Upper lobe of left lung (tissue), 4 donors: Measurements from ENCODE around the gene ADORA1.

Experiments
- EP300 ChIP-seq, 4 donors: sonication (generic); formaldehyde crosslinking; IDR thresholded peaks; one replicate each; pipeline ENCODE4 v1.5.1; 2017; ENCODE audit warnings: antibody characterized with exemption in 4 of 4, control low read depth in 2 of 4
- POLR2A ChIP-seq, 4 donors: fragments of 450-650 bp; IDR thresholded peaks; one replicate each; pipeline ENCODE4 v1.5.1; 2016 to 2017; ENCODE audit warnings: antibody characterized with exemption in 4 of 4, mild to moderate bottlenecking in 2 of 4
- POLR2AphosphoS5 ChIP-seq, 2 donors: sonication (generic); formaldehyde crosslinking; IDR thresholded peaks; one replicate each; pipeline ENCODE4 v1.5.1; 2017; ENCODE audit warnings: antibody characterized with exemption in 2 of 2
- TF ChIP-seq, protein P1 (sequence below), 6 experiments: fragments of 450-650 bp in 4 of 6; fragments of 200-600 bp in 2 of 6; sonication (generic) in 2 of 6; IDR thresholded peaks; one replicate each; pipeline ENCODE4 v1.5.1; 2016 to 2019; ENCODE audit warnings: antibody characterized with exemption in 6 of 6

- TF ChIP-seq, protein P1, sequence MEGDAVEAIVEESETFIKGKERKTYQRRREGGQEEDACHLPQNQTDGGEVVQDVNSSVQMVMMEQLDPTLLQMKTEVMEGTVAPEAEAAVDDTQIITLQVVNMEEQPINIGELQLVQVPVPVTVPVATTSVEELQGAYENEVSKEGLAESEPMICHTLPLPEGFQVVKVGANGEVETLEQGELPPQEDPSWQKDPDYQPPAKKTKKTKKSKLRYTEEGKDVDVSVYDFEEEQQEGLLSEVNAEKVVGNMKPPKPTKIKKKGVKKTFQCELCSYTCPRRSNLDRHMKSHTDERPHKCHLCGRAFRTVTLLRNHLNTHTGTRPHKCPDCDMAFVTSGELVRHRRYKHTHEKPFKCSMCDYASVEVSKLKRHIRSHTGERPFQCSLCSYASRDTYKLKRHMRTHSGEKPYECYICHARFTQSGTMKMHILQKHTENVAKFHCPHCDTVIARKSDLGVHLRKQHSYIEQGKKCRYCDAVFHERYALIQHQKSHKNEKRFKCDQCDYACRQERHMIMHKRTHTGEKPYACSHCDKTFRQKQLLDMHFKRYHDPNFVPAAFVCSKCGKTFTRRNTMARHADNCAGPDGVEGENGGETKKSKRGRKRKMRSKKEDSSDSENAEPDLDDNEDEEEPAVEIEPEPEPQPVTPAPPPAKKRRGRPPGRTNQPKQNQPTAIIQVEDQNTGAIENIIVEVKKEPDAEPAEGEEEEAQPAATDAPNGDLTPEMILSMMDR (IDR thresholded peaks at IDR 0.05): no peak
- no peak for TF ChIP-seq POLR2A (IDR thresholded peaks at IDR 0.05)
- TF ChIP-seq POLR2AphosphoS5 (IDR thresholded peaks at IDR 0.05): no peak
- TF ChIP-seq EP300 (IDR thresholded peaks at IDR 0.05): no peak
These were observed 13.3 kb upstream of the ADORA1 start for GRCh38 chr1:203114202-203114601.
